SK-N-SH (cell line): ENCODE measurements around the gene SKI. TPM values are rescaled to one million over a fixed set of nuclear protein-coding genes. Genes with fewer than 3 reads are reported as not detected.

ENCODE experiments used
- CTCF ChIA-PET: fragments of 300-600, 350-600 bp; formaldehyde crosslinking; extraction: SDS; loops from one replicate; lab custom pipeline; 2021; lab: Yijun Ruan, JAX
- POLR2A ChIA-PET: fragments of 350-600 bp; sonication (Branson Sonifier 250); formaldehyde crosslinking; extraction: SDS; loops from one replicate; lab custom pipeline; 2020; ENCODE audit warnings: antibody characterized with exemption, inconsistent platforms; lab: Yijun Ruan, JAX
- DNase-seq: peaks from one replicate; pipeline ENCODE4 v3.0.0; 2012
- H2AFZ ChIP-seq: fragments of 200-600 bp; sonication (generic); 2 replicates; pipeline ENCODE4 v1.8.1; 2016; ENCODE audit warnings: antibody characterized with exemption, mild to moderate bottlenecking, low read depth
- H3F3A ChIP-seq: fragments of 200-600 bp; sonication (generic); replicated peaks from 2 replicates; pipeline ENCODE3; 2016; ENCODE audit warnings: antibody characterized with exemption, mild to moderate bottlenecking; ENCODE audit not compliant: insufficient read depth
- H3K27ac ChIP-seq, 2 experiments: fragments of 200-500 bp in 1 of 2; fragments of 200-600 bp in 1 of 2; sonication (Bioruptor generic) in 1 of 2; sonication (generic), shearing (Covaris generic) in 1 of 2; 2 replicates each; pipeline versions ENCODE4 v1.5.1 to v1.6.1; 2014 to 2016; ENCODE audit warnings: low read depth in 2 of 2, inconsistent platforms in 1 of 2, low read length in 1 of 2, mild to moderate bottlenecking in 1 of 2, mixed read lengths in 1 of 2
- H3K27me3 ChIP-seq: fragments of 200-600 bp; sonication (generic), shearing (Covaris generic); 2 replicates; pipeline ENCODE4 v1.6.1; 2016; ENCODE audit warnings: mixed run types; ENCODE audit not compliant: insufficient read depth
- H3K36me3 ChIP-seq, 2 experiments: fragments of 200-500 bp in 1 of 2; fragments of 200-600 bp in 1 of 2; sonication (Bioruptor generic) in 1 of 2; sonication (generic) in 1 of 2; replicated peaks in 1 of 2; 2 replicates each; pipeline versions ENCODE3 to v1.5.1; 2014 to 2016; ENCODE audit warnings: low read length in 1 of 2, mild to moderate bottlenecking in 1 of 2; ENCODE audit not compliant: insufficient read depth in 2 of 2, control insufficient read depth in 1 of 2
- H3K4me1 ChIP-seq, 2 experiments: fragments of 200-500 bp in 1 of 2; fragments of 200-600 bp in 1 of 2; sonication (Bioruptor generic) in 1 of 2; sonication (generic), shearing (Covaris generic) in 1 of 2; 2 replicates each; pipeline versions ENCODE4 v1.5.1 to v1.6.1; 2014 to 2016; ENCODE audit warnings: low read depth in 1 of 2, low read length in 1 of 2, mixed run types in 1 of 2; ENCODE audit not compliant: insufficient read depth in 2 of 2, control insufficient read depth in 1 of 2
- H3K4me2 ChIP-seq: fragments of 200-600 bp; sonication (generic), shearing (Covaris generic); 2 replicates; pipeline ENCODE4 v1.6.1; 2017; ENCODE audit warnings: mixed run types
- H3K4me3 ChIP-seq, 2 experiments: fragments of 200-500 bp in 1 of 2; fragments of 200-600 bp in 1 of 2; sonication (Bioruptor generic) in 1 of 2; sonication (generic), shearing (Covaris generic) in 1 of 2; 2 replicates each; pipeline versions ENCODE4 v1.5.1 to v1.8.1; 2014 to 2016; ENCODE audit warnings: low read depth in 2 of 2, inconsistent platforms in 1 of 2, low read length in 1 of 2, mild to moderate bottlenecking in 1 of 2, mixed read lengths in 1 of 2, moderate library complexity in 1 of 2
- H3K79me2 ChIP-seq: fragments of 200-600 bp; sonication (generic); 2 replicates; pipeline ENCODE4 v1.8.1; 2017; ENCODE audit warnings: mild to moderate bottlenecking; ENCODE audit not compliant: insufficient read depth
- H3K9ac ChIP-seq: fragments of 200-600 bp; sonication (generic); 2 replicates; pipeline ENCODE4 v1.6.1; 2017; ENCODE audit warnings: mixed run types
- H3K9me2 ChIP-seq: fragments of 200-600 bp; sonication (generic); 2 replicates; pipeline ENCODE4 v1.6.1; 2017; ENCODE audit warnings: mixed run types
- H3K9me3 ChIP-seq: fragments of 200-600 bp; sonication (generic); 2 replicates; pipeline ENCODE4 v1.6.1; 2017; ENCODE audit warnings: mixed run types, mild to moderate bottlenecking, moderate library complexity
- H4K20me1 ChIP-seq: fragments of 200-600 bp; sonication (generic); 2 replicates; pipeline ENCODE4 v1.6.1; 2017; ENCODE audit warnings: mild to moderate bottlenecking, mixed run types; ENCODE audit not compliant: insufficient read depth
- CHD2 ChIP-seq: fragments of 150-350 bp; IDR thresholded peaks from 2 replicates; pipeline ENCODE4 v1.6.1; 2018; ENCODE audit warnings: low read length; ENCODE audit not compliant: partially characterized antibody
- ELF1 ChIP-seq: IDR thresholded peaks from 2 replicates; pipeline ENCODE4 v1.4.0; 2012
- EZH2phosphoT487 ChIP-seq: fragments of 200-600 bp; sonication (generic); IDR thresholded peaks from 2 replicates; pipeline ENCODE4 v1.6.1; 2017; ENCODE audit warnings: low read depth, mixed run types, mild to moderate bottlenecking, antibody characterized with exemption, moderate library complexity, borderline replicate concordance
- GATA2 ChIP-seq: sonication (generic); formaldehyde crosslinking; IDR thresholded peaks from 2 replicates; pipeline ENCODE4 v1.5.0; 2020; ENCODE audit warnings: mild to moderate bottlenecking, missing genetic modification reagents
- MXI1 ChIP-seq: IDR thresholded peaks from 2 replicates; pipeline ENCODE4 v1.6.1; 2012; ENCODE audit warnings: mild to moderate bottlenecking, low read depth, low read length, improper control_type of control experiment
- NFIC ChIP-seq: IDR thresholded peaks from 2 replicates; pipeline ENCODE4 v1.4.0; 2012; ENCODE audit warnings: borderline replicate concordance
- PBX3 ChIP-seq: IDR thresholded peaks from 2 replicates; pipeline ENCODE4; 2012
- POLR2AphosphoS5 ChIP-seq: IDR thresholded peaks from 2 replicates; pipeline ENCODE4 v1.6.1; 2012; ENCODE audit warnings: low read depth, low read length
- RAD21 ChIP-seq: IDR thresholded peaks from 2 replicates; pipeline ENCODE4 v1.6.1; 2012; ENCODE audit warnings: mild to moderate bottlenecking, low read length
- SIN3A ChIP-seq: IDR thresholded peaks from 2 replicates; pipeline ENCODE4 v1.6.1; 2012; ENCODE audit warnings: low read depth, mild to moderate bottlenecking, low read length, moderate library complexity, borderline replicate concordance
- TCF12 ChIP-seq: IDR thresholded peaks from 2 replicates; pipeline ENCODE4 v1.4.0; 2012
- TEAD4 ChIP-seq: IDR thresholded peaks from 2 replicates; pipeline ENCODE4 v1.4.0; 2012; ENCODE audit warnings: mild to moderate bottlenecking, borderline replicate concordance; ENCODE audit not compliant: insufficient read depth
- WGBS: methylation state at CpG from one replicate; pipeline ENCODE4 v1.1.6; 2017; ENCODE audit warnings: low lambda C conversion rate; 5-methylcytosine and 5-hydroxymethylcytosine counted together
- polyA plus RNA-seq, 3 experiments: library from polyadenylated mRNA; depleted of rRNA; stranded (reverse); fragments of >200 nt; gene quantifications; 2 replicates each; pipeline ENCODE4 v1.2.3, GENCODE V29; 2012
- TF ChIP-seq, protein P1 (sequence below): fragments of 150-350 bp; IDR thresholded peaks from 2 replicates; pipeline ENCODE4 v1.6.1; 2017; ENCODE audit warnings: antibody characterized with exemption, low read length, low read depth, borderline replicate concordance

Gene SKI
- polyA plus RNA-seq, 1 of the 3 experiments (the other 2 are of a cell fraction), result 7.2 TPM

DNA sequence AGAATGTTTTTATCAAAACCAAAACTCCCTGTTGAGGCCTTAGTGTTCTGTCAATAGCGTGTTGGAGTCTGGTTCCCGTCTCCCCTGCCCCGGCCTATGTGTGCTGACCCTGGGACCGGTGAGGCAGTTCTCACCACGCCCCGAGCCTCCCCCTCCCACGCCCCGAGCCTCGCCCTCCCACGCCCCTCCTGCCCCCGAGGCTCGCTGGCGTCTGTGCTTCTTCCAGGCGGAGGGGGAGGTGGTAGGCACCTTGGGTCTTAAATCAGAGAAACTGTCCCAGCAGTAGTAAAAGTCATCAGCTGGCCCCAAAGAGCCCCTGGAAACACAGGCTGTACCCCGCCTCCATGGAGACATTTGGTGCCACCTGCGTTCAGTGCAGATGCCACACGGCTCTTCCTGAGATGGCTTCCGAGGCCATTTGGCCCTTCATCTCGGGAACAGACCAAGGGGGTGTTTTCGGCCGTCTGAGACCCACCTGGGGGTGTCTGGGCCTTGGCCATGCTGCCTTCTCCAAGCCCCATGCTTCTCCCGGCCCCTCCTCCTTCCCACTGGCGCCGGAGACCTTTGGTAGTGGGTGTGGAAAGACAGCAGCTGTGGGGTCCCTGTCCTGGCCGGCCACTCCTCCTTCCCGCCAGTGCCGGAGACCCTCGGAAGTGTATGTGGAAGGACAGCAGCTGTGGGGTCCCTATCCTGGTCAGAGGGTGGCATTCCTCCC is 44.7 kb downstream of the SKI start (continued):
- TF ChIP-seq PBX3 (no peak), TCF12 (no peak), NFIC (no peak), ELF1 (no peak), TEAD4 (no peak), MXI1 (no peak), RAD21 (no peak), POLR2AphosphoS5 (no peak), SIN3A (no peak)

GRCh38 chr1:2273401-2274090 is 45.4 kb downstream of the SKI start:
- peaks cover 97% of the 10 kb centered on the region for H4K20me1 ChIP-seq
- no peak overlapping the region for H3K9ac ChIP-seq
- H3K4me1 ChIP-seq, result peaks cover 0 to 82% of the 10 kb centered on the region in 2 experiments; a peak in 1 of 4 replicates
- H3K36me3 ChIP-seq, result no peaks in the 10 kb centered on the region
- WGBS, result 98% methylated on average over 15 of the region's 29 CpGs
- no peak for TF ChIP-seq SIN3A
- TF ChIP-seq EZH2phosphoT487, result no peak
- TF ChIP-seq GATA2 (CRISPR knock-in tag), result no peak
- TF ChIP-seq, protein P1, sequence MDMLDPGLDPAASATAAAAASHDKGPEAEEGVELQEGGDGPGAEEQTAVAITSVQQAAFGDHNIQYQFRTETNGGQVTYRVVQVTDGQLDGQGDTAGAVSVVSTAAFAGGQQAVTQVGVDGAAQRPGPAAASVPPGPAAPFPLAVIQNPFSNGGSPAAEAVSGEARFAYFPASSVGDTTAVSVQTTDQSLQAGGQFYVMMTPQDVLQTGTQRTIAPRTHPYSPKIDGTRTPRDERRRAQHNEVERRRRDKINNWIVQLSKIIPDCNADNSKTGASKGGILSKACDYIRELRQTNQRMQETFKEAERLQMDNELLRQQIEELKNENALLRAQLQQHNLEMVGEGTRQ, result no peak
- no peak for TF ChIP-seq CHD2
- H3K9me2 ChIP-seq, result no peaks in the 10 kb centered on the region
- ChIA-PET POLR2A (no interaction called here), CTCF (interaction anchor here (2.3 kb wide), 1 partner anchor 17 kb away, joined by 5 read pairs; no protein-coding TSS in a partner anchor)
- peak overlapping the region in 1 of 2 experiments; percentile 16; a peak in 1 of 4 replicates for H3K27ac ChIP-seq
- H3K4me3 ChIP-seq, result no peak overlapping the region
- no peaks in the 10 kb centered on the region for H3K9me3 ChIP-seq
- no peak overlapping the region for H3K4me2 ChIP-seq
- peaks cover 97% of the 10 kb centered on the region for H3K79me2 ChIP-seq
- no peaks in the 10 kb centered on the region for H3K27me3 ChIP-seq
- H2AFZ ChIP-seq, result no peak overlapping the region
- DNase-seq, result no peak
- H3F3A ChIP-seq, result no peaks in the 10 kb centered on the region
